GM12878 (cell line): Measurements from ENCODE around the gene LSMEM2. TPM values are rescaled to one million over a fixed set of nuclear protein-coding genes. Genes with fewer than 3 reads are reported as not detected.

Experiments used
- ATAC-seq: fragments of 200-7000 bp; cut with Tn5 transposase; 3 replicates; pipeline ENCODE4 v1.9.1; 2020; ENCODE audit warnings: mild to moderate bottlenecking, moderate library complexity
- BruUV-seq: library from RNA; stranded (reverse); fragments of 400-500 nt; replicated peaks from 2 replicates; lab custom pipeline; 2021; lab: Mats Ljungman, UMichigan
- CTCF ChIA-PET: fragments of 300-600 bp; sonication (Branson Sonifier 250); formaldehyde crosslinking; extraction: SDS; loops from one replicate; lab custom pipeline; 2021; ENCODE audit warnings: inconsistent platforms; lab: Yijun Ruan, JAX
- POLR2A ChIA-PET: fragments of 350-600 bp; formaldehyde crosslinking; extraction: SDS; loops from one replicate; lab custom pipeline; 2021; ENCODE audit warnings: inconsistent platforms; lab: Charles Lee
- RAD21 ChIA-PET: fragments of 300-600 bp; sonication (Branson Sonifier 250); formaldehyde crosslinking; loops from one replicate; lab custom pipeline; 2023; ENCODE audit warnings: antibody characterized with exemption; ENCODE audit not compliant: unreplicated experiment; lab: Charles Lee
- SMC1A ChIA-PET: fragments of 300-600 bp; sonication (Branson Sonifier 250); formaldehyde crosslinking; loops from one replicate; lab custom pipeline; 2023; ENCODE audit not compliant: unreplicated experiment, uncharacterized antibody; lab: Charles Lee
- DNase-seq: peaks from one replicate; pipeline ENCODE4 v3.0.0-alpha.2; 2011; ENCODE audit warnings: low read depth, low spot score
- FAIRE-seq: peaks from 3 replicates; lab custom pipeline; 2011; peaks lifted over from hg19 to GRCh38; lab: Jason Lieb, UNC
- H2AFZ ChIP-seq: 2 replicates; pipeline ENCODE4 v1.6.0; 2011; ENCODE audit warnings: low read depth, low read length, control low read depth; ENCODE audit not compliant: control insufficient read depth
- H3K27ac ChIP-seq: 2 replicates; pipeline ENCODE4 v1.5.1; 2011; ENCODE audit warnings: control low read depth; ENCODE audit not compliant: control insufficient read depth, insufficient read depth
- H3K27me3 ChIP-seq, 2 experiments: replicated peaks in 1 of 2; 2 replicates each; pipeline versions ENCODE4 v1.6.0 to v1.6.1; 2011; ENCODE audit warnings: low read length in 1 of 2; ENCODE audit not compliant: control insufficient read depth in 2 of 2, insufficient read depth in 2 of 2
- H3K36me3 ChIP-seq, 2 experiments: 2 replicates each; pipeline ENCODE4 v1.5.1; 2011; ENCODE audit warnings: low read length in 1 of 2; ENCODE audit not compliant: control insufficient read depth in 2 of 2, insufficient read depth in 2 of 2
- H3K4me1 ChIP-seq: 2 replicates; pipeline ENCODE4 v1.6.1; 2011; ENCODE audit warnings: mild to moderate bottlenecking, low read length, moderate library complexity, mixed read lengths; ENCODE audit not compliant: control insufficient read depth, insufficient read depth
- H3K4me2 ChIP-seq: 2 replicates; pipeline ENCODE4 v1.6.0; 2011; ENCODE audit warnings: control low read depth; ENCODE audit not compliant: control insufficient read depth, insufficient read depth
- H3K4me3 ChIP-seq: fragments of 200-600 bp; sonication (generic); 2 replicates; pipeline ENCODE4 v1.5.1; 2016
- H3K79me2 ChIP-seq: 2 replicates; pipeline ENCODE4 v1.6.0; 2011; ENCODE audit warnings: low read length; ENCODE audit not compliant: control insufficient read depth, insufficient read depth
- H3K9ac ChIP-seq: 2 replicates; pipeline ENCODE4 v1.8.0; 2011; ENCODE audit warnings: low read length, control low read depth, mixed read lengths; ENCODE audit not compliant: control insufficient read depth, insufficient read depth
- H3K9me3 ChIP-seq: replicated peaks from 3 replicates; pipeline ENCODE4 v1.5.1; 2011; ENCODE audit warnings: mild to moderate bottlenecking, low read length; ENCODE audit not compliant: control insufficient read depth, insufficient read depth
- H4K20me1 ChIP-seq: 2 replicates; pipeline ENCODE4 v1.6.0; 2011; ENCODE audit not compliant: control insufficient read depth, insufficient read depth
- BACH1 ChIP-seq: fragments of 450-650 bp; IDR thresholded peaks from 2 replicates; pipeline ENCODE4 v1.6.1; 2017; ENCODE audit warnings: mild to moderate bottlenecking, borderline replicate concordance
- BCL11A ChIP-seq: IDR thresholded peaks from 2 replicates; pipeline ENCODE4 v1.6.1; 2011; ENCODE audit warnings: low read depth, low read length
- DPF2 ChIP-seq: fragments of 450-650 bp; IDR thresholded peaks from 2 replicates; pipeline ENCODE4 v1.6.1; 2017; ENCODE audit warnings: mild to moderate bottlenecking
- JUND ChIP-seq: IDR thresholded peaks from 2 replicates; pipeline ENCODE4 v1.6.1; 2012; ENCODE audit warnings: low read depth, mild to moderate bottlenecking, low read length, improper control_type of control experiment, moderate library complexity
- KLF5 ChIP-seq: fragments of 450-650 bp; IDR thresholded peaks from 2 replicates; pipeline ENCODE4 v1.6.1; 2014; ENCODE audit warnings: mild to moderate bottlenecking; ENCODE audit not compliant: partially characterized antibody
- POU2F2 ChIP-seq: IDR thresholded peaks from 3 replicates; pipeline ENCODE4 v1.6.1; 2011; ENCODE audit warnings: low read depth, mild to moderate bottlenecking, low read length, borderline replicate concordance
- STAT3 ChIP-seq: IDR thresholded peaks from 2 replicates; pipeline ENCODE4 v1.6.1; 2011; ENCODE audit warnings: low read depth, low read length, improper control_type of control experiment
- YY1 ChIP-seq: IDR thresholded peaks from 2 replicates; pipeline ENCODE4 v1.6.1; 2011; ENCODE audit warnings: low read depth, mild to moderate bottlenecking, low read length
- WGBS: methylation state at CpG from one replicate; pipeline ENCODE4 v1.1.6; 2016; ENCODE audit warnings: low lambda C conversion rate; ENCODE audit not compliant: insufficient replicate concordance, insufficient coverage; ENCODE audit errors: missing lambda C conversion rate; 5-methylcytosine and 5-hydroxymethylcytosine counted together
- in situ Hi-C: fragments of 300-500 bp; cut with MboI; formaldehyde crosslinking; loops from 9 replicates; pipeline ENCODE4 v1.14.3; 2018; ENCODE audit warnings: mixed read lengths
- intact Hi-C: fragments of 100-400 bp; cut with micrococcal nuclease; formaldehyde crosslinking; loops from one replicate; pipeline ENCODE4 v1.14.2; 2022; ENCODE audit not compliant: unreplicated experiment
- polyA plus RNA-seq, 11 experiments: library from polyadenylated mRNA; depleted of rRNA in 4 of 11; unstranded in 6 of 11; stranded (reverse) in 5 of 11; fragments of >200 nt; fragmentation: Nextera tagmentation in 4 of 11; fragmentation: Illumina TruSeq in 1 of 11; extraction: Ambion mirVana in 4 of 11; extraction: Trizol in 1 of 11; gene quantifications; 1 replicate in 1 of 11; 2 replicates in 10 of 11; pipeline versions ENCODE4 v1.2.1 to v1.2.3, GENCODE V29; 2011 to 2016; ENCODE audit warnings: inconsistent platforms in 2 of 11, missing spikeins in 2 of 11, low read depth in 1 of 11
- total RNA-seq, 4 experiments: library from RNA; depleted of rRNA in 3 of 4; stranded (reverse); fragments of >200 nt in 3 of 4; fragmentation: Illumina TruSeq in 1 of 4; extraction: Trizol in 1 of 4; gene quantifications; 2 replicates each; pipeline versions ENCODE4 v1.2.1 to v1.2.3, GENCODE V29; 2013 to 2021
- TF ChIP-seq, protein P1 (sequence below): IDR thresholded peaks from 2 replicates; pipeline ENCODE4 v1.6.1; 2012; ENCODE audit warnings: mild to moderate bottlenecking, low read depth, low read length
- TF ChIP-seq, protein P2 (sequence below): IDR thresholded peaks from 2 replicates; pipeline ENCODE4 v1.6.1; 2012; ENCODE audit warnings: low read depth, low read length, improper control_type of control experiment
- TF ChIP-seq, protein P3 (sequence below): IDR thresholded peaks from 2 replicates; pipeline ENCODE4 v1.6.1; 2011; ENCODE audit warnings: mild to moderate bottlenecking, low read depth, low read length, moderate library complexity; ENCODE audit not compliant: insufficient replicate concordance

The LSMEM2 gene
- total and polyA plus RNA-seq, 10 of the 15 experiments (the other 5 are each of a cell fraction or from before 2014, with no cell fraction given), result 0.17 TPM; not detected in 9

DNA sequence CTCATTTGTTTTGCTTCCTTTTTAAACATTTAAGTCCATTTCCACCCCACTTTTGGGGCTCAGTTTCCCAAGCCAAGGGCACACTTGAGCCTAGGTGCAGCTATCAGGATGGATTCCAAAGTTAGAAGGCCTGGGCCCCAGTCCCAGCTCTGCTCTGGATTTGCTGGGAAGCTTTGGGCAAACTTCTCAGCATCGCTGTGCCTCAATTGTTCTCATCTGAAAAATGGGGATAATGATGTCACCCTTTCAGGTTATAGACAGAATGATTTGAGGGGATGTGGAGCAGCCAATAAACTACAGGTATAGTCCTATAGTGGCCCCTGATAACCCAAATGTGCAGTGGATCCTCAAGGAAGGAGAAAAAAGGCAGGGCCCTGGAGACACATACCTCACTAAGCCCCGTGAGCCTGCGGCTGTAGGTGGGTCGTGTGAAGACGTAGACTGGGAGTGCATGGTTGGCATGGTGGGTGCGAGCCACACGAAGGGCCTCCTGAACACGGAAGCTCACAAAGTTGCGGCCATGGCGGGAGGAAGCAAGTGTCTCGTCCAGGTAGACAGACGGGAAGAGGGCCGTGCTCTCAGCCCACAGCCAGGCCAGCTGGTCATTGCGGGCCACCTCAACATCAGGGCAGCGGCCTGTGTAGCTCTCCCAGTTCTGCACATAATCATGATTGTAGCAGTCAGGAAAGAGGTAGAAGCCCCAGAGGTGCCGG lies 40.5 kb downstream of the LSMEM2 start:
- H3K36me3 ChIP-seq, result peaks cover 0 to 2% of the 10 kb centered on the region in 2 experiments; a peak in 2 of 4 replicates
- H3K27ac ChIP-seq, result no peak overlapping the region
- ChIA-PET RAD21 (no interaction called here), SMC1A (interaction anchor here (1.5 to 1.8 kb wide), 2 partner anchors 17 to 20 kb away, joined by 4 read pairs; partner anchors contain the start of genes HYAL3 and NAA80), POLR2A (interaction anchor here (0.6 to 1.9 kb wide), 4 partner anchors 12 to 27 kb away, joined by 3 to 7 read pairs (median 4); partner anchors contain the start of gene IFRD2), CTCF (interaction anchor here (0.7 to 1.8 kb wide), 6 partner anchors 9 to 98 kb away, joined by 3 to 8 read pairs (median 4); partner anchors contain the start of genes HYAL3, NAA80 and TUSC2)
- H3K9ac ChIP-seq, result no peak overlapping the region
- no peak overlapping the region for H3K4me3 ChIP-seq
- WGBS, result 87% methylated on average over 16 of the region's 16 CpGs
- ATAC-seq, result no peak
- BruUV-seq, result no TSS peak
- H3K4me1 ChIP-seq, result peaks cover 23% of the 10 kb centered on the region
- H3K4me2 ChIP-seq, result no peak overlapping the region
- no peaks in the 10 kb centered on the region for H3K27me3 ChIP-seq
- intact Hi-C loops (no loop called here), in situ Hi-C loops (no loop called here)
- no peak overlapping the region for H2AFZ ChIP-seq
- no peaks in the 10 kb centered on the region for H3K9me3 ChIP-seq
- FAIRE-seq, result no peak
- no peak for DNase-seq
- H3K79me2 ChIP-seq, result peaks cover 5% of the 10 kb centered on the region
- TF ChIP-seq JUND (no peak), DPF2 (no peak), YY1 (no peak), STAT3 (no peak), KLF5 (no peak), BCL11A (no peak), BACH1 (no peak), POU2F2 (no peak)
- TF ChIP-seq, protein P1, sequence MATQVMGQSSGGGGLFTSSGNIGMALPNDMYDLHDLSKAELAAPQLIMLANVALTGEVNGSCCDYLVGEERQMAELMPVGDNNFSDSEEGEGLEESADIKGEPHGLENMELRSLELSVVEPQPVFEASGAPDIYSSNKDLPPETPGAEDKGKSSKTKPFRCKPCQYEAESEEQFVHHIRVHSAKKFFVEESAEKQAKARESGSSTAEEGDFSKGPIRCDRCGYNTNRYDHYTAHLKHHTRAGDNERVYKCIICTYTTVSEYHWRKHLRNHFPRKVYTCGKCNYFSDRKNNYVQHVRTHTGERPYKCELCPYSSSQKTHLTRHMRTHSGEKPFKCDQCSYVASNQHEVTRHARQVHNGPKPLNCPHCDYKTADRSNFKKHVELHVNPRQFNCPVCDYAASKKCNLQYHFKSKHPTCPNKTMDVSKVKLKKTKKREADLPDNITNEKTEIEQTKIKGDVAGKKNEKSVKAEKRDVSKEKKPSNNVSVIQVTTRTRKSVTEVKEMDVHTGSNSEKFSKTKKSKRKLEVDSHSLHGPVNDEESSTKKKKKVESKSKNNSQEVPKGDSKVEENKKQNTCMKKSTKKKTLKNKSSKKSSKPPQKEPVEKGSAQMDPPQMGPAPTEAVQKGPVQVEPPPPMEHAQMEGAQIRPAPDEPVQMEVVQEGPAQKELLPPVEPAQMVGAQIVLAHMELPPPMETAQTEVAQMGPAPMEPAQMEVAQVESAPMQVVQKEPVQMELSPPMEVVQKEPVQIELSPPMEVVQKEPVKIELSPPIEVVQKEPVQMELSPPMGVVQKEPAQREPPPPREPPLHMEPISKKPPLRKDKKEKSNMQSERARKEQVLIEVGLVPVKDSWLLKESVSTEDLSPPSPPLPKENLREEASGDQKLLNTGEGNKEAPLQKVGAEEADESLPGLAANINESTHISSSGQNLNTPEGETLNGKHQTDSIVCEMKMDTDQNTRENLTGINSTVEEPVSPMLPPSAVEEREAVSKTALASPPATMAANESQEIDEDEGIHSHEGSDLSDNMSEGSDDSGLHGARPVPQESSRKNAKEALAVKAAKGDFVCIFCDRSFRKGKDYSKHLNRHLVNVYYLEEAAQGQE, result no peak
- TF ChIP-seq, protein P2, sequence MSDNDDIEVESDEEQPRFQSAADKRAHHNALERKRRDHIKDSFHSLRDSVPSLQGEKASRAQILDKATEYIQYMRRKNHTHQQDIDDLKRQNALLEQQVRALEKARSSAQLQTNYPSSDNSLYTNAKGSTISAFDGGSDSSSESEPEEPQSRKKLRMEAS, result no peak
- TF ChIP-seq, protein P3, sequence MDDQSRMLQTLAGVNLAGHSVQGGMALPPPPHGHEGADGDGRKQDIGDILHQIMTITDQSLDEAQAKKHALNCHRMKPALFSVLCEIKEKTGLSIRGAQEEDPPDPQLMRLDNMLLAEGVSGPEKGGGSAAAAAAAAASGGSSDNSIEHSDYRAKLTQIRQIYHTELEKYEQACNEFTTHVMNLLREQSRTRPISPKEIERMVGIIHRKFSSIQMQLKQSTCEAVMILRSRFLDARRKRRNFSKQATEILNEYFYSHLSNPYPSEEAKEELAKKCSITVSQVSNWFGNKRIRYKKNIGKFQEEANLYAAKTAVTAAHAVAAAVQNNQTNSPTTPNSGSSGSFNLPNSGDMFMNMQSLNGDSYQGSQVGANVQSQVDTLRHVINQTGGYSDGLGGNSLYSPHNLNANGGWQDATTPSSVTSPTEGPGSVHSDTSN, result no peak
- H4K20me1 ChIP-seq, result no peaks in the 10 kb centered on the region
